ENCODE measurements around the gene ZNF584. TPM values are rescaled to one million over a fixed set of nuclear protein-coding genes. Genes with fewer than 3 reads are reported as not detected.

Gene ZNF584
- total RNA-seq, 1 donor from 2014 or later = 31.1 TPM

DNA sequence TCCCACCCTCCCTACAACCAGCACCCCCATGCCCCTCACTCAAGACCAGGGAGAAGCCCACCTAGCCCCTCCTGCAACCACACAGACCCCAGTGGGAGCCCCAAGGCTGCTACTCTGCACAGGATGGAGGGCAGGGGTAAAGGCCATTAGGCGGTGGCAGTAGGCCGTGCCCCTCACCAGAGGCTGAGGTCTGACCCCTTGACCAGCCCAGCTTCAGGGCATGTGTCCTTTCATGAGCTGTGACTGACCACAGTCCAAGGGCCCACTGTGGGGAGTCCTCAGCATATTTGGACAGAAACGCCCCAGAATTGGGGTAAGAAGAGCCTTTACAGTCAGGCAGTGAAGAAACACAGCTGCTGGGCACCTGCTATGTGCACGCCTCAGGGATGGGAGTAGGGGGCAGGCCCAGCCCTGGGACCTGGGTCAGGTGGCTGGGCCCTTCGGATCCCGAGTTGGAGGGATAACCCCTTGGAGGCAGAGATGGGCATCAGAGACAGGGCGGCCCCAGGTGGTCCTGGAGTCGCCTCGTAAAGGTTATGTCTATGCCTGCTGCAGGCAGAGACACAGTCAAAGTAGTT is 23.0 kb upstream of the ZNF584 start:
- H3K9me3 Mint-ChIP-seq = no peaks in the 10 kb centered on the region
- H3K4me1 Mint-ChIP-seq = peaks cover 36% of the 10 kb centered on the region

DNA sequence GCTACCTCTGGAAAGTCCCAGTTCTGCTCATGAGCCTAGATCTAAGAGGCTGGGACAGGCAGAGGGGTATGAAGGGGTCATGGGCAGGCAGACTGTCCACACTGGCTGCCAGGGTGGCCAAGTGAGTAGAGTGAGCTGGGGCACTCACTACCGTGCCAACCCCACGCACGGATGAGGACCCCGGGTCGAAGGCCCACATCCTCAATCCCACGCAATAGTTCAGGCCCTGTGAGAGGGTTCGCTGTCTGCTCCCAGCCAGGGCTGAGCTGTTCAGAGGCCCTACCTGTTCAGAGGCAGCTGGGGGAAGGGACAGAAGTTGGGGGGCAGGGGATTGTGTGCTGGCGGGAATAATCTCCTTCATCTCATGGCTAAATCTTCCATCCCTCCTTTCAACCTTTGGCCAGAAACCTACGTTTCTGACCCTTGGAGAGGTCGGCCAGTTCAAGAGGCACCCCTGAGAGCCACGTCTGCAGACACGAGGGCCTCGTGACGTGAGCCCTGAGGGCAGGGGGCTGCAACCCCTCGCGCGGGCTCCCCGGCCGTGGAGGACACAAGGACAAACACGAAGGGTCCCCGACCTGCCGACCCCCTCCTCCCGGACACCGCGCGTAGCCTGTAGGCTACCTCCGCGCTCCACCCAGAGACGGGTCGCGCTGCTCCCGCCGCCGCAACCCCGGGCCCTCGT is 22.4 kb upstream of the ZNF584 start:
- no peak for DNase-seq (ENCODE audit: low read depth, low spot score)
- Mint-ChIP-seq H3K27me3 (ENCODE audit: low read depth) (peaks cover 4% of the 10 kb centered on the region), H3K27ac (ENCODE audit: unreplicated experiment) (peak overlapping the region; percentile 100), H3K36me3 (ENCODE audit: low read depth) (peaks cover 15% of the 10 kb centered on the region), H3K4me1 (peaks cover 39% of the 10 kb centered on the region), H3K9me3 (no peaks in the 10 kb centered on the region), H3K4me3 (peak overlapping the region; percentile 99)
- TF ChIP-seq CTCF (conservative IDR thresholded peaks at IDR 0.05) = no peak

More for the DNA sequence above, 23.0 kb upstream of the ZNF584 start:
- Mint-ChIP-seq H3K27ac (ENCODE audit: unreplicated experiment) (peak overlapping the region; percentile 87), H3K27me3 (ENCODE audit: low read depth) (peaks cover 4% of the 10 kb centered on the region), H3K36me3 (ENCODE audit: low read depth) (peaks cover 10% of the 10 kb centered on the region), H3K4me3 (peak overlapping the region; percentile 99)
- TF ChIP-seq CTCF (conservative IDR thresholded peaks at IDR 0.05) = no peak
- DNase-seq (ENCODE audit: low read depth, low spot score) = no peak

DNA sequence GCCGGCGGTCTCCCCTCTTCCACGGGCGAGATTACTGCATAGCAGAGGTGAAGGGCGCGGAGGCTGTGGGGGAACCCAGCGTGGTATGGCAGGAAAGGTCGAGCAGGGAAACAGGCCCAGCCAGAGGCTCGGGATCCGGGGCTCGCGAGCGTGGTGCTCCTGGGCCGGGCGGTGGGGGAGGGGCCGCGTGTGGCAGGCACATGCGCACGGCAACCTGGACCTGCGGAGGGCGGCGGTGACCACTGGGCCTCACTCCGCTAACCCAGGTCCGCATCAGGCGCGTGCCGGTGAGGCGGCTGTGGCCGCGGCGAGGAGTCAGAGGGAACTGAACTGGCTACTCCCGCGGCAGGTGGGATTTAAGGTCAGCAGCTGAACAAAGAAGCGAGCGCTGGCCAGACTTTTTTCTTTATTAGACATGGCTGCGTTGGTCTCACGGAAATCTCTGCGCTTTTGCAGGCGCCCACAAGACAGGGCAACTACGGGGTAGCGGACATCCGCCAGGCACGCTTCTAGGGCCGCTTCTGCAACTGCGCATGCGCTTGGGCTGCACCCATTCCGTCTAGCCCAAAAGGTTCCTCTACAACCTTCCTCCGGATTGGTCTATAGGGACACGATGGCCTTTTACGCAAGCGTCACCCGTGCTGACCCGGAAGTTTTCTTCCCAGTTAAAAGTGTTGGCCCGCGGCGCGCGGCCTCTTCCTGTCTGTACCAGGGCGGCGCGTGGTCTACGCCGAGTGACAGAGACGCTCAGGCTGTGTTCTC is 21.7 kb upstream of the ZNF584 start, which contains the start of gene RPS5:
Gene RPS5 (plus strand): TSS at position 694 of the 762 bp plus-strand sequence. CDS start 869 bp downstream, outside the sequence.
- DNase-seq (ENCODE audit: low read depth, low spot score) = peak; percentile 87
- no peaks in the 10 kb centered on the region for H3K9me3 Mint-ChIP-seq
- peaks cover 4% of the 10 kb centered on the region for H3K27me3 Mint-ChIP-seq (ENCODE audit: low read depth)
- peaks cover 36% of the 10 kb centered on the region for H3K4me1 Mint-ChIP-seq
- H3K27ac Mint-ChIP-seq (ENCODE audit: unreplicated experiment) = peak within 1 kb of the TSS; percentile 100
- H3K4me3 Mint-ChIP-seq = peak within 1 kb of the TSS; percentile 99
- peaks cover 15% of the 10 kb centered on the region for H3K36me3 Mint-ChIP-seq (ENCODE audit: low read depth)
- no peak for TF ChIP-seq CTCF (conservative IDR thresholded peaks at IDR 0.05)

- peaks cover 36% of the 10 kb centered on the region for H3K4me1 Mint-ChIP-seq
- TF ChIP-seq CTCF (conservative IDR thresholded peaks at IDR 0.05) = no peak
- H3K4me3 Mint-ChIP-seq = peak overlapping the region; percentile 99
- DNase-seq (ENCODE audit: low read depth, low spot score) = no peak
- peak overlapping the region; percentile 100 for H3K27ac Mint-ChIP-seq (ENCODE audit: unreplicated experiment)
- H3K36me3 Mint-ChIP-seq (ENCODE audit: low read depth) = peaks cover 15% of the 10 kb centered on the region
- H3K27me3 Mint-ChIP-seq (ENCODE audit: low read depth) = peaks cover 4% of the 10 kb centered on the region
- no peaks in the 10 kb centered on the region for H3K9me3 Mint-ChIP-seq
These were observed 20.9 kb upstream of the ZNF584 start for GRCh38 chr19:58387338-58388174.

DNA sequence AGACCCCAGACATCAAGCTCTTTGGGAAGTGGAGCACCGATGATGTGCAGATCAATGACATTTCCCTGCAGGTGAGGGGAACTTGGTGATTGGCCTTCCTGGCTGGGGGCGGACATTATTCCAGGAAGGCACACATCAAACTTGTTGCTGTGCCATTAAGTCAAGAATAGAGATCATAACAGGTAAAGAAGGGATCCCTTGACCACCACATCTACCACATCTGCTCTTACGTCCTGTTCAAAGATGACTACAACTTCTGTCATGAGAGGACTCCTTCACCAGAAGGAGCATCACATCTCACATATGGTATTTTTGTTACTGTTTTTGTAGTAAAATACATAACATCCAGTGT is 20.3 kb upstream of the ZNF584 start:
- Mint-ChIP-seq H3K4me1 (peaks cover 36% of the 10 kb centered on the region), H3K27ac (ENCODE audit: unreplicated experiment) (no peak overlapping the region), H3K36me3 (ENCODE audit: low read depth) (peaks cover 15% of the 10 kb centered on the region), H3K4me3 (peak overlapping the region; percentile 99), H3K9me3 (no peaks in the 10 kb centered on the region), H3K27me3 (ENCODE audit: low read depth) (peaks cover 4% of the 10 kb centered on the region)
- DNase-seq (ENCODE audit: low read depth, low spot score) = no peak
- TF ChIP-seq CTCF (conservative IDR thresholded peaks at IDR 0.05) = no peak
